AG09309 (cell line): ENCODE measurements around the gene SLC12A7.
"Not testable (repeated sequence)": the region's sequence is repeated elsewhere in the genome, so short reads cannot be mapped to it uniquely, and the experiment has no call there.

Experiments used
- DNase-seq: peaks from one replicate; pipeline ENCODE4 v3.0.0-alpha.2; 2010; ENCODE audit warnings: low read depth
- H3K4me3 ChIP-seq: 2 replicates; pipeline ENCODE4 v1.5.1; 2011; ENCODE audit warnings: mild to moderate bottlenecking, low read depth, low read length, moderate library complexity; ENCODE audit not compliant: control insufficient read depth
- CTCF ChIP-seq: IDR thresholded peaks from 2 replicates; pipeline ENCODE4 v1.5.1; 2011; ENCODE audit warnings: mild to moderate bottlenecking, low read depth, low read length, inconsistent platforms; ENCODE audit not compliant: insufficient read depth, control insufficient read depth; ENCODE audit errors: missing control alignments

Gene SLC12A7

DNA sequence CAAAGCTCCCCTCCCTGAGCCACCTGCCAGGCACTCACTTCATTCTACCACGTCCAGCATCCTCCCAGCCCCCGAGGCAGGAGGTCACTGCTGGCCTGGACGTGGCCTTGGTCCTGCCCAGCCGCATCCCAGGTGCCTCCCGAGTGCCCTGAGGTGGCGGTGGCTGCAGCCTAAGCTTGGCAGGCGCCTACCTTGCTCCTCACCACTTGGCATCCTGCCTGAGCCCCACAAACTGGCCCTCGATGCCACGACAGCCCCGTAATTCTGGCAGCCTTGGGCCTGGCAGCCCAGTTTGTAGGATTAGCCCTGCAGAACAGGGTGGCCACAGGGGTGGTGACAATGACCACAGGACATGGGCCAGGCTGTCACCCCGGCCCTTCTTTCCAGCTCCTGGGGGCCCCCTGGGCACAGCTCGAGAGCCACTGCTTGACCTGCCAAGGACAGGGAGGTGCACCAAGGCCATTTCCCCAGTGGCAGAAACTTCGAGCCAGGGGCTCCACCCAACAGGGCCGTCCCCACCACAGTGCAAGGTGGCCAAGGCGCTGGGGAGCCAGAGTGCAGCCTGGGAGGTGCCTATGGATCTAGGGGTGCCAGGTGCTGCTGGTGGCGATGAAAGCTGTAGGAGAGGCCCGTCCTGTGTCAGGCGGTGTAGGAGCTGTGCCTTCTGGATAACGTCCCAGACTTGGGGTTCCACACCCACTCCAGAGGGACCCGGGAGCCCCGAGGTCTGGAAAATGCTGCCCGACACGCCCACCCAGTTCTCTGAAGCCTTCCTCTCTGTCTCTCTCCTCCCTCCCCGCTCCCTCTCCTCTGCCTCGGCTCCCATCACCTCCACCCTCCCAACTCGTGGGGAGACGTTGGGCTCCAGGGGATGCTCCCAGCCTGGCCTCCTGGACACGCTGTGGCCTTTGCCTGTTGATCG is 84.9 kb downstream of the SLC12A7 start:
- DNase-seq, result no peak
- TF ChIP-seq CTCF, result no peak
- no peak overlapping the region for H3K4me3 ChIP-seq

- not testable (repeated sequence) for H3K4me3 ChIP-seq
These were observed 89.9 kb downstream of the SLC12A7 start for GRCh38 chr5:1021969-1022336.

DNA sequence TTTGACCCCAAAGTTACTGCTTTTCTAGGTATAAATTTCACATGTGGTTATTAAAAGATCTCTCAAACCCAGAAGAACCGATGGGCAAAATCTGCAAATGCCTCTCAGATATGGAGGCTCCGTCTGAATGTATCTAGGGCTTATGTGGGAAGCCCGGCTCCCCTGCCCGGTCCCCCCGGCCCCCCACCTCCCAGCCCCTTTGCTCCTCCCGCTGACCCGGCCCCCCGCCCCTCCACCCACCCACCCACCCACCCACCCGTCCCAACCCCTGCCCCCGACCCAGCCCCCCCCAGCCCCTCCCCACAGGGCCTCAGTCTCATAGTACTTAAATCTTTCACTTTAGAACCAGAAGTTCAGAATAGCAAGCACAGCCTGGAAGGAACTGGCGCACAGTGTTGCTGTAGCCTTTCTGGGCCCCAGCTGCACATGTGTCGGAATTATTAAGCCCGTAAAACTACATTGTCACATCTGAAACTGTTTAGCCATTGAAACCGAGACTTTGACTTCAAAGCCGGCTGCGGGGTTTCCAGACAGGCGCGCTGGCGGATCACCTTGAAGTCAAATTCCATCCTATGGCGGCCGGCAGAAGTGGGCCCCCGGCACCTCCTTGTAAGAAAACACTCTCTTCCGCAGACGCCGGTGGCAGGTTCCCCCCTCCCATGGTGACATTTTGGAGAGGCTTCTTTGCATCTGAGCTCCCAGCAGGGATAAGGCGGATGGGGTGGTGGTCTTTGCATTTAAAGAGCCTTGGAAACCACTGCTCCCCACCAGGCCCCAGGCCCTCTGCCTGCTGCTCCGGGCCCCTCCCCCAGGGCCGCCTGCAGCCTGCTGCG is 90.5 kb downstream of the SLC12A7 start:
- no peak for TF ChIP-seq CTCF

More at GRCh38 chr5:1021969-1022336, 89.9 kb downstream of the SLC12A7 start:
- not testable (repeated sequence) for DNase-seq

GRCh38 chr5:1020452-1020961 is 91.4 kb downstream of the SLC12A7 start:
- no peak overlapping the region for H3K4me3 ChIP-seq
- no peak for TF ChIP-seq CTCF
- DNase-seq, result no peak

More for the DNA sequence above, 90.5 kb downstream of the SLC12A7 start:
- DNase-seq, result no peak
- H3K4me3 ChIP-seq, result no peak overlapping the region

DNA sequence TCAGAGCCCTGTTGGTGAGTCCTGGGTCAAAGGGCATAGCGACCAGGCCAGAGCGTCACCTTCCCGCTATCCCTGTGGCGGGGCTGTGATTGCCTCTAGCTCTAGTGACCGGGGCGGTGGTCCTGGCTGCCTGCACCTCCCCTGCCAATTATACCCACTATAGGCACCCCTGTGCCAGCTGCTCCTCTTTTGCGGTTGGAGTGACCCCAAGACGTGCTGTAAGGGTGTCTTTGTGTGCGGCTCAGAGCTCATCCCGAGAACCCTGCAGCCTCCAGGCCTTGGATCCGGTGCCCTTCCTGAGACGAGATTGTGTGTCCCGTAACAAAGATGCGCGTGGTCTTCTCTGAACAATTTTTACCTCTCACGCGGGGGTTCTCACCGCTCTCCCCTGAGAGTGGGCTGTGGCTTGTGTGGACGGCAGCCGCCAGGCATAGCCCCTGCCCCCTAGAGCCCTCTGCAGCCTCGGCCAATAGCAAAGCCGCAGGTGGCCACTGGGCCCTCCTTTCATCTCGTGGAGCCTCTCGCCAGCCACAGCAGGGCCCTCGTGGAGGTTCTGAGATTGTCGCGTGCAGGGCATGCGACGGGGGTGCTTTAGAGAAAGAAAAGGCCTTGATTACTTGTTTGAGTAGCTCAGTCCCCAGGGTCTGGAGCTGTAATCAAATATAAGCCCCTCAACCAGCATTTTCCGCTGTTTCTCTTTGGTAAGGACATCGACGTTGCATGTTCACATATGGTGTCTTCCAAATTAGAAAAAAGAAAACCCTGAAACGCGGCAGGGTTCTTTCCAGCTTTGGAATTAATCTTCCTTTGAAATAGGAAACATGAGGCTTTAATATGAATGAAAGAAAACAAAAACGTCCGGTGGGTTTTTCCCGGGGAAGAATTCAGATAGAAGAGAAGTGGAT is 92.6 kb downstream of the SLC12A7 start:
- TF ChIP-seq CTCF, result no peak
- no peak for DNase-seq
- no peak overlapping the region for H3K4me3 ChIP-seq

DNA sequence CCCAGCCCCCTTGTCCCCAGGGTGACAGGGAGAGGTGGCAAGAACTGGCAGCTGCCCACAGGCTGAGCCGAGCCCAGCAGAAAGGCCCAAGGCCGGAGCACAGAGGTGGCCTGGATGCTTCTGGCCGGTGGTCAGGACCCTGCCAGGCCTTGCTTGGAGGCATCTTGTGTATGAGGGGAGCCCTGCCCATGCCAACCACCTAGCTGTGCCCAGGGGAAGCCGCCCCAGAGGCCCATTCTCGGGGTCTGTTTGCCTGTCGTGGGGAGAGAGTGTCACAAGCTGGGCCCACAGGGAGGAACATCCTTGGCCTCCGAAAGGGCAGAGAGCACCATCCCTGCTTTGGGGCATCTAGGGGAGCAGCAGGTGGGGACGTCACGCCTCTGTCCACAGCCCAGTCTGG is 93.3 kb downstream of the SLC12A7 start:
- DNase-seq, result no peak
- no peak for TF ChIP-seq CTCF
- H3K4me3 ChIP-seq, result no peak overlapping the region
